ENCODE results near the gene C3orf20. TPM values are rescaled to one million over a fixed set of nuclear protein-coding genes. Genes with fewer than 3 reads are reported as not detected.

Gene C3orf20
- total RNA-seq, 1 experiment from 2014 or later, result not detected

GRCh38 chr3:14765060-14765400 is 90.1 kb downstream of the C3orf20 start (continued):
- TF ChIP-seq CDX4 (CRISPR knock-in tag; IDR thresholded peaks at IDR 0.05; ENCODE audit: borderline replicate concordance), result no peak
- no peak for TF ChIP-seq GABPB1 (CRISPR knock-in tag; IDR thresholded peaks at IDR 0.05)

GRCh38 chr3:14765576-14766427 is 90.9 kb downstream of the C3orf20 start:
- Mint-ChIP-seq H3K27me3 (ENCODE audit: low read depth) (no peaks in the 10 kb centered on the region), H3K27ac (no peak overlapping the region), H3K4me1 (peaks cover 4% of the 10 kb centered on the region), H3K36me3 (no peaks in the 10 kb centered on the region), H3K4me3 (no peak overlapping the region), H3K9me3 (no peaks in the 10 kb centered on the region)
- ChIA-PET CTCF (interaction anchor here (0.8 to 5.0 kb wide), 3 partner anchors 15 to 155 kb away, joined by 3 to 26 read pairs (median 10); no protein-coding TSS in a partner anchor), POLR2A (no interaction called here)
- ATAC-seq (no peak), DNase-seq (ENCODE audit: low spot score) (no peak)
- TF ChIP-seq ZNF512 (CRISPR knock-in tag; IDR thresholded peaks at IDR 0.05; ENCODE audit: borderline replicate concordance) (no peak), GABPB1 (CRISPR knock-in tag; IDR thresholded peaks at IDR 0.05) (no peak), E2F1 (CRISPR knock-in tag; IDR thresholded peaks at IDR 0.05) (no peak), MXD4 (CRISPR knock-in tag; IDR thresholded peaks at IDR 0.05; ENCODE audit: borderline replicate concordance) (no peak), CTCF (IDR thresholded peaks at IDR 0.05) (no peak), MLX (CRISPR knock-in tag; IDR thresholded peaks at IDR 0.05) (no peak), TEAD4 (CRISPR knock-in tag; IDR thresholded peaks at IDR 0.05) (no peak), ZNF671 (CRISPR knock-in tag; IDR thresholded peaks at IDR 0.05) (no peak), E2F5 (CRISPR knock-in tag; IDR thresholded peaks at IDR 0.05) (no peak), TEAD1 (CRISPR knock-in tag; IDR thresholded peaks at IDR 0.05) (no peak), MYBL2 (CRISPR knock-in tag; IDR thresholded peaks at IDR 0.05) (no peak), ZMAT4 (CRISPR knock-in tag; IDR thresholded peaks at IDR 0.05) (no peak), ATF6 (CRISPR knock-in tag; IDR thresholded peaks at IDR 0.05) (no peak), FOXK1 (CRISPR knock-in tag; IDR thresholded peaks at IDR 0.05) (no peak), ARID4B (CRISPR knock-in tag; IDR thresholded peaks at IDR 0.05; ENCODE audit: borderline replicate concordance) (no peak), STAT6 (CRISPR knock-in tag; conservative IDR thresholded peaks at IDR 0.05; ENCODE audit: low read depth) (no peak)

All from WTC11 (cell line).